T-helper 17 cell (primary cell): ENCODE measurements around the gene NHS. TPM values are rescaled to one million over a fixed set of nuclear protein-coding genes. Genes with fewer than 3 reads are reported as not detected.
"Not testable (repeated sequence)": the region's sequence is repeated elsewhere in the genome, so short reads cannot be mapped to it uniquely, and the experiment has no call there.

Experiments
- ATAC-seq: fragments of 150-1000 bp; cut with Tn5 transposase; 2 replicates; pipeline ENCODE4 v1.10.0; 2021; ENCODE audit warnings: mild to moderate bottlenecking, moderate library complexity
- DNase-seq, 3 donors: peaks; one replicate each; pipeline versions ENCODE4 v3.0.0 to v3.0.0-alpha.2; 2020 to 2021
- H3K9me3 ChIP-seq: one replicate; pipeline ENCODE4 v1.7.0; 2013; ENCODE audit warnings: low read length, mild to moderate bottlenecking; ENCODE audit not compliant: control insufficient read depth, poor library complexity, severe bottlenecking
- H3K27ac Mint-ChIP-seq: one replicate; pipeline ENCODE4 v1.8.0; 2022; ENCODE audit warnings: mild to moderate bottlenecking, moderate library complexity, mixed read lengths
- H3K27me3 Mint-ChIP-seq: one replicate; pipeline ENCODE4 v1.8.0; 2022; ENCODE audit warnings: mixed read lengths
- H3K36me3 Mint-ChIP-seq: one replicate; pipeline ENCODE4 v1.8.0; 2022; ENCODE audit warnings: low read depth, mixed read lengths
- H3K4me1 Mint-ChIP-seq: one replicate; pipeline ENCODE4 v1.8.0; 2022; ENCODE audit warnings: mild to moderate bottlenecking, mixed read lengths
- H3K4me3 Mint-ChIP-seq: one replicate; pipeline ENCODE4 v1.8.0; 2022; ENCODE audit warnings: mild to moderate bottlenecking, moderate library complexity, mixed read lengths
- total RNA-seq, 4 donors: library from RNA in 2 of 4; stranded (reverse) in 2 of 4; gene quantifications; one replicate each; pipeline ENCODE4 v1.2.3 and lab custom pipeline; 2022 to 2026

The NHS gene
- total RNA-seq, 2 donors from 2014 or later, result 0.07 TPM; not detected in 1

GRCh38 chrX:17440836-17441235 is 65.8 kb downstream of the NHS start:
- Mint-ChIP-seq H3K4me1 (no peaks in the 10 kb centered on the region), H3K36me3 (no peaks in the 10 kb centered on the region), H3K27me3 (no peaks in the 10 kb centered on the region), H3K27ac (no peak overlapping the region), H3K4me3 (no peak overlapping the region)
- no peak for DNase-seq
- no peaks in the 10 kb centered on the region for H3K9me3 ChIP-seq
- ATAC-seq, result no peak

GRCh38 chrX:17441965-17442364 is 67.0 kb downstream of the NHS start:
- DNase-seq (no peak), ATAC-seq (no peak)
- Mint-ChIP-seq H3K27ac (no peak overlapping the region), H3K27me3 (no peaks in the 10 kb centered on the region), H3K4me3 (no peak overlapping the region), H3K4me1 (no peaks in the 10 kb centered on the region), H3K36me3 (no peaks in the 10 kb centered on the region)
- no peaks in the 10 kb centered on the region for H3K9me3 ChIP-seq

- Mint-ChIP-seq H3K4me1 (no peaks in the 10 kb centered on the region), H3K27ac (no peak overlapping the region), H3K4me3 (no peak overlapping the region), H3K36me3 (no peaks in the 10 kb centered on the region), H3K27me3 (no peaks in the 10 kb centered on the region)
- no peak for ATAC-seq
- H3K9me3 ChIP-seq, result no peaks in the 10 kb centered on the region
- DNase-seq, result no peak
These were observed 67.9 kb downstream of the NHS start for GRCh38 chrX:17442898-17443297.

- DNase-seq (no peak), ATAC-seq (no peak)
- Mint-ChIP-seq H3K36me3 (no peaks in the 10 kb centered on the region), H3K27ac (no peak overlapping the region), H3K27me3 (no peaks in the 10 kb centered on the region), H3K4me3 (no peak overlapping the region), H3K4me1 (no peaks in the 10 kb centered on the region)
- H3K9me3 ChIP-seq, result no peaks in the 10 kb centered on the region
These were observed 68.6 kb downstream of the NHS start for GRCh38 chrX:17443556-17443955.

DNA sequence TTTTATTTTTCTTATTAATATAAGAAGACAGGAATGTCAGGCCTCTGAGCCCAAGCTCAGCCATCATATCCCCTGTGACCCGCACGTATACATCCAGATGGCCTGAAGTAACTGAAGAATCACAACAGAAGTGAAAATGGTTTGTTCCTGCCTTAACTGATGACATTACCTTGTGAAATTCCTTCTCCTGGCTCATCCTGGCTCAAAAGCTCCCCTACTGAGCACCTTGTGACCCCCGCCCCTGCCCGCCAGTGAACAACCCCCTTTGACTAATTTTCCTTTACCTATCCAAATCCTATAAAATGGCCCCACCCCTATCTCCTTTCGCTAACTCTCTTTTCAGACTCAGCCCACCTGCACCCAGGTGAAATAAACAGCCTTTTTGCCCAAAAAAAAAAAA is 71.3 kb downstream of the NHS start:
- ATAC-seq, H3K27ac Mint-ChIP-seq, H3K27me3 Mint-ChIP-seq, H3K4me3 Mint-ChIP-seq, H3K4me1 Mint-ChIP-seq, H3K9me3 ChIP-seq, H3K36me3 Mint-ChIP-seq, DNase-seq: not testable (repeated sequence)

- Mint-ChIP-seq H3K4me3 (no peak overlapping the region), H3K27ac (no peak overlapping the region), H3K27me3 (no peaks in the 10 kb centered on the region), H3K36me3 (no peaks in the 10 kb centered on the region), H3K4me1 (no peaks in the 10 kb centered on the region)
- no peaks in the 10 kb centered on the region for H3K9me3 ChIP-seq
- ATAC-seq, result no peak
- DNase-seq, result no peak
These were observed 73.2 kb downstream of the NHS start for GRCh38 chrX:17448188-17448587.

- Mint-ChIP-seq H3K36me3 (no peaks in the 10 kb centered on the region), H3K4me1 (no peaks in the 10 kb centered on the region), H3K27ac (no peak overlapping the region), H3K27me3 (no peaks in the 10 kb centered on the region), H3K4me3 (no peak overlapping the region)
- ATAC-seq (no peak), DNase-seq (no peak)
- no peaks in the 10 kb centered on the region for H3K9me3 ChIP-seq
These were observed 74.9 kb downstream of the NHS start for GRCh38 chrX:17449866-17450265.

DNA sequence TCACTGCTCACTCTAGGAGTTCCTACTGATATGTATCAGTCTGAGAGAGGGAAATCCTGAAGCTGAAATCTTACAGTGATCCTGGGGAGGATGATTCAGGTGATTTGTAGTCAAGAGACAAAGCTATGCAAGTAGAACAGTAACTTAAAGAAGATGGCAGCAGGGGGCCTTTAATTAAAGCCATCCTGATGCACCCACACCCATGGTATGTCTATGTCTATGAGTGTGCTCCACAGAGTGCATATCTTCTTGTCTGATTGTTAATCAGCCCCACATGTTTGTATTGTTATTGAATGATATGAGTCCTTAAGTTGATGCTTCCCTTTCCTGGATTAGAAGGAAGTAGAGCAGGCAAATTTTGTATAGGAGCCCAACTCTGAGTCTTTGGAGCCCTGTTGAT is 78.8 kb downstream of the NHS start:
- H3K4me3 Mint-ChIP-seq, result no peak overlapping the region
- H3K36me3 Mint-ChIP-seq, result no peaks in the 10 kb centered on the region
- H3K9me3 ChIP-seq, result no peaks in the 10 kb centered on the region
- H3K27me3 Mint-ChIP-seq, result no peaks in the 10 kb centered on the region
- H3K27ac Mint-ChIP-seq, result no peak overlapping the region
- DNase-seq, result no peak
- no peaks in the 10 kb centered on the region for H3K4me1 Mint-ChIP-seq
- no peak for ATAC-seq

DNA sequence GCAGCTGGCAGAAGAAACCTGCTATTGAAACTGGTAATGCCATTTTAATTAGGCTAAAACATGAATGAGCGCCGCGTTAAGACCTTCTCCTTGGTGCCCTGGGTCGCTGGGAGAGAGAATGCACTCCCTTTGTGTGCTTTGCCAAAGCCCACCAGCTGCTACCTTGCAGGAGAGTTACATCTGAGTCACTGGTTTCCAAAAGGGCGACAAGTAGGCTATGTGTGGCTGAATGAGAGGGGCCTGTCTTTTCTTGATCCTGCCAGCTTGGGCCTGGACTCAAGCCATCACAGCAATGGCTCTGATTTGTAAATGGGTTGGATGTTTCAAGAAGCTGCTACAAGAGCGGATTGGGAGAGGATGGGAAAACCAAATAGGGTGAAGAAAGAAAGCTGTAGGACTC is 81.5 kb downstream of the NHS start:
- Mint-ChIP-seq H3K27ac (no peak overlapping the region), H3K4me3 (no peak overlapping the region), H3K27me3 (peaks cover 7% of the 10 kb centered on the region), H3K36me3 (no peaks in the 10 kb centered on the region), H3K4me1 (no peaks in the 10 kb centered on the region)
- DNase-seq, result no peak
- no peaks in the 10 kb centered on the region for H3K9me3 ChIP-seq
- no peak for ATAC-seq

DNA sequence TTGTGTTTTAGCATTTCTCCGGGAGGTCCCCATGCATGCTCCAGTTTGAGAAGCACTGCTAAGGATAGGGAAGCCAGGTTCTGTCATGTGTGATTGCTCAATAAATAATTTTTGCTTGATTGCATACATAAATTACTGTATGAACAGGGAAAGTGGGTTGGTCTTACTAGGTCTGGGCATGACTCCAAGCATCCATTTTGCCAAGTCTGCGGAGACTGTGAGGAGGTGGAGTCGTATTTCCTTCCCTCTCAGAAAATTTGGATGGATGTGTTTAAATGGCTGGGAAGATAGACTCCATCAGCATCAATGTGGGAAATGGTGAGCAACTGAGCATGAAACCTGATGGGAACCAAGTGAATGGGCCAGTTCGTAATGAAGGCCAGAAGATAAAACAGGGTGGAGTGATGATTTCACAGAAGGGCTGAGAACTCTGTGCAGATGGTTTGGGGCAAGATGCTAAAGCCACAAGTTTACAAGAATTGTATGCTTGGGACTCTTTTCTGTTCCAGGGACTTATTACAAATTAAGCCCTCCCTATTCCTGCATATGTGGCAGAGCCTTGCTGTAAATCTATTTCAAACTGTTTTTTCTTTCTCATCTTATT is 84.1 kb downstream of the NHS start:
- Mint-ChIP-seq H3K4me3 (no peak overlapping the region), H3K36me3 (no peaks in the 10 kb centered on the region), H3K4me1 (no peaks in the 10 kb centered on the region), H3K27ac (no peak overlapping the region), H3K27me3 (peaks cover 7% of the 10 kb centered on the region)
- DNase-seq (no peak), ATAC-seq (no peak)
- no peaks in the 10 kb centered on the region for H3K9me3 ChIP-seq

DNA sequence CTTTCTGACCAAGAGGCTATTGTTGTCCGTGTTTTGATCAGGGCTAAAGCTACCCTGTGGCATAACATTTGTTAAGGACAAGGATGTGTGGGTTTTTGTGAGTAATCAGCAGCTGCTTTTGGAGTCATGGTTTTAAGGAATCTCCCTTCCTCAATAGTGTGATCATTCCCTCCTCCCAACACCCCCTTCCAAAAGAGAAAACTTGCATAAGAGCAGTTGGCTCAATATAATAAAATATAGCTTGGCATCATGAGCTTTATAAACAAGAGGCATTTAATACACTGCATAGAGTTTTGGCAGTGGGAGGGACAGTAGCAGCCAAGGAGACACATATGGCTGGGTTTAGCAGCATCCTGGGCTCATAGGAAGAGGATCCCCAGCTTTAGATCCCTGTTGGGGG is 84.7 kb downstream of the NHS start:
- H3K27me3 Mint-ChIP-seq, result peaks cover 7% of the 10 kb centered on the region
- no peaks in the 10 kb centered on the region for H3K4me1 Mint-ChIP-seq
- no peak for ATAC-seq
- no peak for DNase-seq
- H3K9me3 ChIP-seq, result no peaks in the 10 kb centered on the region
- H3K27ac Mint-ChIP-seq, result no peak overlapping the region
- H3K4me3 Mint-ChIP-seq, result no peak overlapping the region
- no peaks in the 10 kb centered on the region for H3K36me3 Mint-ChIP-seq

GRCh38 chrX:17462881-17463280 is 87.9 kb downstream of the NHS start:
- H3K4me1 Mint-ChIP-seq, result no peaks in the 10 kb centered on the region
- no peaks in the 10 kb centered on the region for H3K36me3 Mint-ChIP-seq
- H3K27me3 Mint-ChIP-seq, result peaks cover 7% of the 10 kb centered on the region

GRCh38 chrX:17464194-17464593 is 89.2 kb downstream of the NHS start:
- no peak for ATAC-seq
- Mint-ChIP-seq H3K27me3 (peaks cover 5% of the 10 kb centered on the region), H3K4me1 (no peaks in the 10 kb centered on the region), H3K27ac (no peak overlapping the region), H3K36me3 (no peaks in the 10 kb centered on the region), H3K4me3 (no peak overlapping the region)
- no peaks in the 10 kb centered on the region for H3K9me3 ChIP-seq
- no peak for DNase-seq

More at GRCh38 chrX:17462881-17463280, 87.9 kb downstream of the NHS start:
- no peak for DNase-seq
- no peak overlapping the region for H3K27ac Mint-ChIP-seq
- H3K9me3 ChIP-seq, result no peaks in the 10 kb centered on the region
- no peak overlapping the region for H3K4me3 Mint-ChIP-seq
- ATAC-seq, result no peak

- no peaks in the 10 kb centered on the region for H3K36me3 Mint-ChIP-seq
- no peaks in the 10 kb centered on the region for H3K27me3 Mint-ChIP-seq
- DNase-seq (no peak), ATAC-seq (no peak)
- no peaks in the 10 kb centered on the region for H3K9me3 ChIP-seq
- H3K4me1 Mint-ChIP-seq, result no peaks in the 10 kb centered on the region
- H3K27ac Mint-ChIP-seq, result no peak overlapping the region
- H3K4me3 Mint-ChIP-seq, result no peak overlapping the region
These were observed 90.2 kb downstream of the NHS start for GRCh38 chrX:17465201-17465600.
